Measurements from ENCODE around the gene BCORL1. TPM values are rescaled to one million over a fixed set of nuclear protein-coding genes. Genes with fewer than 3 reads are reported as not detected.
A peak's percentile ranks its signal among the peaks of the same experiment; 100 is the strongest.

Gene BCORL1
- total RNA-seq, 3 donors from 2014 or later (not counting 1 experiment from before 2014, with no cell fraction given) = 6.5 to 10.5 (median 9.9) TPM

GRCh38 chrX:129954804-129955203 is 27.6 kb upstream of the BCORL1 start:
- Histone ChIP-seq H3K36me3 (ENCODE audit: control insufficient read depth, insufficient read depth, low read length) (no peaks in the 10 kb centered on the region), H3K4me1 (ENCODE audit: control insufficient read depth, insufficient read depth, low read length) (peaks cover 25% of the 10 kb centered on the region), H3K27me3 (ENCODE audit: control insufficient read depth, insufficient read depth, low read length) (no peaks in the 10 kb centered on the region), H3K4me3 (ENCODE audit: low read length) (no peak overlapping the region), H3K27ac (ENCODE audit: low read length) (no peak overlapping the region), H3K9me3 (ENCODE audit: control insufficient read depth, insufficient read depth, low read length) (no peaks in the 10 kb centered on the region)
- WGBS (ENCODE audit: insufficient coverage) = 85% methylated on average over 2 of the region's 3 CpGs
- Mint-ChIP-seq H3K4me1 (peaks cover 16 to 17% of the 10 kb centered on the region in 2 donors), H3K4me3 (no peak overlapping the region), H3K9me3 (peaks cover 2 to 3% of the 10 kb centered on the region in 2 donors), H3K27me3 (ENCODE audit: low read depth in 2 of 2) (peaks cover 0 to 3% of the 10 kb centered on the region in 2 donors), H3K36me3 (no peaks in the 10 kb centered on the region), H3K27ac (no peak overlapping the region)
- DNase-seq = no peak
- intact Hi-C loops (cut with micrococcal nuclease) = no loop called here
- TF ChIP-seq CTCF (IDR thresholded peaks at IDR 0.05) = no peak
- ATAC-seq = no peak

GRCh38 chrX:129955682-129956081 is 26.8 kb upstream of the BCORL1 start:
- ATAC-seq (no peak), DNase-seq (no peak)
- WGBS (ENCODE audit: insufficient coverage) = 100% methylated on average over 2 of the region's 3 CpGs
- Mint-ChIP-seq H3K4me1 (peaks cover 16 to 20% of the 10 kb centered on the region in 2 donors), H3K27ac (no peak overlapping the region), H3K27me3 (ENCODE audit: low read depth in 2 of 2) (peaks cover 0 to 3% of the 10 kb centered on the region in 2 donors), H3K36me3 (no peaks in the 10 kb centered on the region), H3K4me3 (no peak overlapping the region), H3K9me3 (peaks cover 2 to 3% of the 10 kb centered on the region in 2 donors)
- Histone ChIP-seq H3K36me3 (ENCODE audit: control insufficient read depth, insufficient read depth, low read length) (no peaks in the 10 kb centered on the region), H3K27me3 (ENCODE audit: control insufficient read depth, insufficient read depth, low read length) (no peaks in the 10 kb centered on the region), H3K4me3 (ENCODE audit: low read length) (no peak overlapping the region), H3K27ac (ENCODE audit: low read length) (no peak overlapping the region), H3K4me1 (ENCODE audit: control insufficient read depth, insufficient read depth, low read length) (peaks cover 26% of the 10 kb centered on the region), H3K9me3 (ENCODE audit: control insufficient read depth, insufficient read depth, low read length) (no peaks in the 10 kb centered on the region)
- TF ChIP-seq CTCF (IDR thresholded peaks at IDR 0.05) = no peak
- intact Hi-C loops (cut with micrococcal nuclease) = no loop called here

GRCh38 chrX:129956145-129956544 is 26.3 kb upstream of the BCORL1 start:
- WGBS (ENCODE audit: insufficient coverage) = 94% methylated on average over 9 of the region's 10 CpGs
- peaks cover 31% of the 10 kb centered on the region for H3K4me1 ChIP-seq (ENCODE audit: control insufficient read depth, insufficient read depth, low read length)
- Mint-ChIP-seq H3K4me3 (no peak overlapping the region), H3K27me3 (ENCODE audit: low read depth in 2 of 2) (peaks cover 0 to 3% of the 10 kb centered on the region in 2 donors), H3K27ac (no peak overlapping the region), H3K36me3 (no peaks in the 10 kb centered on the region), H3K9me3 (peaks cover 2 to 3% of the 10 kb centered on the region in 2 donors), H3K4me1 (peaks cover 16 to 20% of the 10 kb centered on the region in 2 donors)
- H3K9me3 ChIP-seq (ENCODE audit: control insufficient read depth, insufficient read depth, low read length) = no peaks in the 10 kb centered on the region
- no peaks in the 10 kb centered on the region for H3K36me3 ChIP-seq (ENCODE audit: control insufficient read depth, insufficient read depth, low read length)
- ATAC-seq = no peak
- TF ChIP-seq CTCF (IDR thresholded peaks at IDR 0.05) = no peak
- no peak overlapping the region for H3K27ac ChIP-seq (ENCODE audit: low read length)
- no peak for DNase-seq
- H3K27me3 ChIP-seq (ENCODE audit: control insufficient read depth, insufficient read depth, low read length) = no peaks in the 10 kb centered on the region
- no peak overlapping the region for H3K4me3 ChIP-seq (ENCODE audit: low read length)
- intact Hi-C loops (cut with micrococcal nuclease) = no loop called here

GRCh38 chrX:129956765-129957164 is 25.7 kb upstream of the BCORL1 start:
- no peak for TF ChIP-seq CTCF (IDR thresholded peaks at IDR 0.05)
- Histone ChIP-seq H3K9me3 (ENCODE audit: control insufficient read depth, insufficient read depth, low read length) (no peaks in the 10 kb centered on the region), H3K27ac (ENCODE audit: low read length) (no peak overlapping the region), H3K4me1 (ENCODE audit: control insufficient read depth, insufficient read depth, low read length) (peaks cover 37% of the 10 kb centered on the region), H3K4me3 (ENCODE audit: low read length) (no peak overlapping the region), H3K36me3 (ENCODE audit: control insufficient read depth, insufficient read depth, low read length) (no peaks in the 10 kb centered on the region), H3K27me3 (ENCODE audit: control insufficient read depth, insufficient read depth, low read length) (no peaks in the 10 kb centered on the region)
- H3K4me3 Mint-ChIP-seq = peak overlapping the region; percentile 35
- H3K36me3 Mint-ChIP-seq = no peaks in the 10 kb centered on the region
- DNase-seq = no peak
- ATAC-seq = no peak
- intact Hi-C loops (cut with micrococcal nuclease) = no loop called here
- peaks cover 0 to 3% of the 10 kb centered on the region in 2 donors for H3K27me3 Mint-ChIP-seq (ENCODE audit: low read depth in 2 of 2)
- WGBS (ENCODE audit: insufficient coverage) = 23% methylated on average over 16 of the region's 20 CpGs
- H3K27ac Mint-ChIP-seq = peak overlapping the region in 1 of 2 donors; percentile 70
- H3K9me3 Mint-ChIP-seq = peaks cover 2 to 3% of the 10 kb centered on the region in 2 donors
- H3K4me1 Mint-ChIP-seq = peaks cover 20 to 26% of the 10 kb centered on the region in 2 donors
